Activated CD8-positive, alpha-beta T cell treated with anti-CD3 and anti-CD28 coated beads for 36 hours (primary cell): ENCODE data around the gene DENND4A. TPM values are rescaled to one million over a fixed set of nuclear protein-coding genes. Genes with fewer than 3 reads are reported as not detected.
A peak's percentile ranks its signal among the peaks of the same experiment; 100 is the strongest.

Experiments
- ATAC-seq: fragments of 200-7000 bp; cut with Tn5 transposase; one replicate; pipeline ENCODE4 v1.10.0; 2021; ENCODE audit warnings: mild to moderate bottlenecking, moderate library complexity
- CTCF ChIA-PET: fragments of 350-600 bp; sonication (Branson Sonifier 250); formaldehyde crosslinking; loops from one replicate; lab custom pipeline; 2021; ENCODE audit warnings: antibody characterized with exemption; lab: Charles Lee
- POLR2A ChIA-PET: fragments of 350-600 bp; sonication (Branson Sonifier 250); formaldehyde crosslinking; loops from one replicate; lab custom pipeline; 2021; ENCODE audit warnings: antibody characterized with exemption; lab: Charles Lee
- DNase-seq: peaks from one replicate; pipeline ENCODE4 v3.0.0-alpha.2; 2020
- H3K27ac Mint-ChIP-seq: one replicate; pipeline ENCODE4 v1.8.0; 2021; ENCODE audit warnings: mild to moderate bottlenecking, mixed read lengths
- H3K27me3 Mint-ChIP-seq: one replicate; pipeline ENCODE4 v1.8.0; 2021; ENCODE audit warnings: mixed read lengths
- H3K36me3 Mint-ChIP-seq: one replicate; pipeline ENCODE4 v1.8.0; 2021; ENCODE audit warnings: low read depth, mixed read lengths
- H3K4me1 Mint-ChIP-seq: one replicate; pipeline ENCODE4 v1.8.0; 2021; ENCODE audit warnings: low read depth, mixed read lengths
- H3K4me3 Mint-ChIP-seq: one replicate; pipeline ENCODE4 v1.8.0; 2021; ENCODE audit warnings: mild to moderate bottlenecking, moderate library complexity, mixed read lengths
- H3K9me3 Mint-ChIP-seq: one replicate; pipeline ENCODE4 v1.8.0; 2021; ENCODE audit warnings: mixed read lengths
- CTCF ChIP-seq: fragments of 200-600 bp; IDR thresholded peaks from one replicate; pipeline ENCODE4 v1.8.0; 2022; ENCODE audit warnings: antibody characterized with exemption, mild to moderate bottlenecking
- intact Hi-C: fragments of 100-400 bp; cut with micrococcal nuclease; formaldehyde crosslinking; loops from one replicate; pipeline ENCODE4 v1.10.0; 2022
- total RNA-seq, 2 experiments: library from RNA; stranded (reverse); gene quantifications; one replicate each; pipeline ENCODE4 v1.2.3, GENCODE V29; 2021

Gene DENND4A
- total RNA-seq, 2 experiments from 2014 or later: 53.1 to 54.7 TPM

- ATAC-seq (no peak), DNase-seq (no peak)
- ChIA-PET CTCF (interaction anchor here (1.1 kb wide), 1 partner anchor 51 kb away, joined by 3 read pairs; no protein-coding TSS in a partner anchor), POLR2A (no interaction called here)
- TF ChIP-seq CTCF: no peak
- Mint-ChIP-seq H3K4me1 (no peaks in the 10 kb centered on the region), H3K4me3 (no peak overlapping the region), H3K27ac (no peak overlapping the region), H3K9me3 (peaks cover 5% of the 10 kb centered on the region), H3K36me3 (peaks cover 63% of the 10 kb centered on the region), H3K27me3 (no peaks in the 10 kb centered on the region)
- intact Hi-C loops: no loop called here
Observed at GRCh38 chr15:65690173-65690572, 101.9 kb downstream of the DENND4A start.

GRCh38 chr15:65688462-65688861 lies 103.6 kb downstream of the DENND4A start:
- no peak for ATAC-seq
- H3K36me3 Mint-ChIP-seq: peaks cover 69% of the 10 kb centered on the region
- DNase-seq: no peak
- intact Hi-C loops: no loop called here
- H3K27ac Mint-ChIP-seq: no peak overlapping the region
- ChIA-PET CTCF (no interaction called here), POLR2A (no interaction called here)
- no peak for TF ChIP-seq CTCF
- H3K4me1 Mint-ChIP-seq: peaks cover under 1% of the 10 kb centered on the region
- no peak overlapping the region for H3K4me3 Mint-ChIP-seq
- no peaks in the 10 kb centered on the region for H3K27me3 Mint-ChIP-seq
- H3K9me3 Mint-ChIP-seq: peaks cover 5% of the 10 kb centered on the region

- H3K27me3 Mint-ChIP-seq: no peaks in the 10 kb centered on the region
- H3K36me3 Mint-ChIP-seq: peaks cover 25% of the 10 kb centered on the region
- intact Hi-C loops: no loop called here
- POLR2A ChIA-PET: interaction anchor here (0.9 to 1.1 kb wide), 3 partner anchors 12 to 111 kb away, joined by 3 read pairs; no protein-coding TSS in a partner anchor
- DNase-seq: no peak
- no peak overlapping the region for H3K4me3 Mint-ChIP-seq
- peak; percentile 37 for ATAC-seq
- H3K9me3 Mint-ChIP-seq: peaks cover 3% of the 10 kb centered on the region
- no peak for TF ChIP-seq CTCF
- H3K4me1 Mint-ChIP-seq: peaks cover 15% of the 10 kb centered on the region
- H3K27ac Mint-ChIP-seq: peak overlapping the region; percentile 25
- CTCF ChIA-PET: interaction anchor here (1.2 to 2.1 kb wide), 4 partner anchors 15 to 175 kb away, joined by 3 to 6 read pairs (median 4); no protein-coding TSS in a partner anchor
Observed at GRCh38 chr15:65682404-65682911, 109.6 kb downstream of the DENND4A start.

- no peak for TF ChIP-seq CTCF
- Mint-ChIP-seq H3K36me3 (peaks cover 16% of the 10 kb centered on the region), H3K27ac (no peak overlapping the region), H3K27me3 (no peaks in the 10 kb centered on the region), H3K4me3 (no peak overlapping the region), H3K9me3 (peaks cover 1% of the 10 kb centered on the region), H3K4me1 (peaks cover 15% of the 10 kb centered on the region)
- no peak for DNase-seq
- CTCF ChIA-PET: no interaction called here
- intact Hi-C loops: no loop called here
- POLR2A ChIA-PET: no interaction called here
- no peak for ATAC-seq
Observed at GRCh38 chr15:65680544-65680943, 111.5 kb downstream of the DENND4A start.

- DNase-seq (no peak), ATAC-seq (no peak)
- intact Hi-C loops: no loop called here
- ChIA-PET POLR2A (interaction anchor here (0.7 kb wide), 1 partner anchor 193 kb away, joined by 3 read pairs; the partner anchor contains the start of gene RAB11A), CTCF (no interaction called here)
- Mint-ChIP-seq H3K9me3 (no peaks in the 10 kb centered on the region), H3K4me1 (peaks cover 4% of the 10 kb centered on the region), H3K27ac (no peak overlapping the region), H3K36me3 (peaks cover 8% of the 10 kb centered on the region), H3K4me3 (no peak overlapping the region), H3K27me3 (no peaks in the 10 kb centered on the region)
- no peak for TF ChIP-seq CTCF
Observed at GRCh38 chr15:65676123-65676522, 116.0 kb downstream of the DENND4A start.
